ENCODE data around the gene AATF. TPM values are rescaled to one million over a fixed set of nuclear protein-coding genes. Genes with fewer than 3 reads are reported as not detected.

AATF gene
- total and polyA plus RNA-seq, 9 of the 15 experiments (the other 6 are each of a cell fraction or from before 2014, with no cell fraction given) = 34.5 to 133 (median 90.1) TPM

GRCh38 chr17:36933512-36934143 lies 15.1 kb upstream of the AATF start (continued):
- no peak for TF ChIP-seq TCFL5 (CRISPR knock-in tag; conservative IDR thresholded peaks at IDR 0.05)
- no peak for TF ChIP-seq ILF3 (IDR thresholded peaks at IDR 0.05; ENCODE audit: borderline replicate concordance)
- TF ChIP-seq ETS2 (tag; IDR thresholded peaks at IDR 0.05; ENCODE audit: borderline replicate concordance, poor library complexity, severe bottlenecking) = no peak
- TF ChIP-seq ARID2 (IDR thresholded peaks at IDR 0.05) = no peak

- Histone ChIP-seq H3K36me3 (ENCODE audit: control insufficient read depth, insufficient read depth, low read length) (no peaks in the 10 kb centered on the region), H3K9me3 (replicated peaks; ENCODE audit: control insufficient read depth, insufficient read depth, low read depth, low read length) (no peaks in the 10 kb centered on the region), H3K27me3 (ENCODE audit: control insufficient read depth in 2 of 2, insufficient read depth in 2 of 2, low read length in 2 of 2) (peaks cover 83 to 93% of the 10 kb centered on the region in 2 experiments), H3K9me1 (ENCODE audit: control insufficient read depth, insufficient read depth, low read length) (peaks cover 3% of the 10 kb centered on the region), H3K27ac (ENCODE audit: extremely low read depth, low read depth, low read length) (no peak overlapping the region), H3K4me1 (replicated peaks in 1 of 2; ENCODE audit: control insufficient read depth in 2 of 2, insufficient read depth in 2 of 2, low read length in 2 of 2) (peaks cover 0 to 60% of the 10 kb centered on the region in 2 experiments; a peak in 3 of 5 replicates), H3K4me3 (no peak overlapping the region), H3K9ac (ENCODE audit: insufficient read depth in 1 of 2, low read depth in 2 of 2, low read length in 2 of 2) (no peak overlapping the region), H3K4me2 (ENCODE audit: insufficient read depth, low read length) (no peak overlapping the region), H2AFZ (ENCODE audit: low read depth, low read length) (no peak overlapping the region), H4K20me1 (replicated peaks; ENCODE audit: control insufficient read depth, insufficient read depth, low read length) (peaks cover 48% of the 10 kb centered on the region), H3K79me2 (ENCODE audit: control insufficient read depth, insufficient read depth, low read length) (no peaks in the 10 kb centered on the region)
- ChIA-PET CTCF (ENCODE audit: low intra/inter-chr PET ratio) (no interaction called here), POLR2A (interaction anchor here (0.6 kb wide), 1 partner anchor 11 kb away, joined by 5 read pairs; no protein-coding TSS in a partner anchor)
- 21% methylated on average over 24 of the region's 26 CpGs for WGBS (ENCODE audit: insufficient coverage, low coverage, missing lambda C conversion rate)
- TF ChIP-seq STAT5A (IDR thresholded peaks at IDR 0.05; ENCODE audit: borderline replicate concordance, low read length) (no peak), ATF4 (CRISPR knock-in tag; IDR thresholded peaks at IDR 0.05) (no peak), ELK3 (CRISPR knock-in tag; IDR thresholded peaks at IDR 0.05) (no peak), SREBF1 (IDR thresholded peaks at IDR 0.05; ENCODE audit: borderline replicate concordance, low read depth, low read length) (no peak), ZNF121 (CRISPR knock-in tag; conservative IDR thresholded peaks at IDR 0.05) (no peak)
- FAIRE-seq (no peak), ATAC-seq (peak; percentile 11; the same call in 2 of the 3 replicates), DNase-seq (ENCODE audit: extremely low read depth in 1 of 4, low spot score in 3 of 4) (no peak)
- in situ Hi-C loops (cut with MboI) = no loop called here
- no TSS peak for BruUV-seq (replicated peaks)
- intact Hi-C loops (cut with micrococcal nuclease) = no loop called here
Observed at GRCh38 chr17:36934144-36934691, 14.5 kb upstream of the AATF start.
